IMR-90 (cell line): Measurements from ENCODE around the gene MMP10. TPM values are rescaled to one million over a fixed set of nuclear protein-coding genes. Genes with fewer than 3 reads are reported as not detected.

Experiments
- ATAC-seq: fragments of 200-7000 bp; cut with Tn5 transposase; 2 replicates; pipeline ENCODE4 v1.9.1; 2020; ENCODE audit warnings: low read depth, mild to moderate bottlenecking, moderate library complexity
- BruUV-seq: library from RNA; stranded (reverse); fragments of 400-500 nt; replicated peaks from 2 replicates; lab custom pipeline; 2021; lab: Mats Ljungman, UMichigan
- CTCF ChIA-PET: fragments of 300-600 bp; formaldehyde crosslinking; extraction: SDS; loops from one replicate; lab custom pipeline; 2021; ENCODE audit warnings: antibody characterized with exemption; lab: Yijun Ruan, JAX
- POLR2A ChIA-PET: fragments of 300-600 bp; sonication (Branson Sonifier 250); formaldehyde crosslinking; loops from one replicate; lab custom pipeline; 2022; ENCODE audit warnings: antibody characterized with exemption; ENCODE audit not compliant: unreplicated experiment; lab: Charles Lee
- DNase-seq: peaks from one replicate; pipeline ENCODE4 v3.0.0; 2013
- H2AFZ ChIP-seq: replicated peaks from 2 replicates; pipeline ENCODE3; 2013; ENCODE audit warnings: low read length, mild to moderate bottlenecking; ENCODE audit not compliant: poor library complexity
- H2AK5ac ChIP-seq: 2 replicates; pipeline ENCODE4 v1.6.1; 2013; ENCODE audit warnings: low read depth, low read length, inconsistent platforms
- H2AK9ac ChIP-seq: replicated peaks from 2 replicates; pipeline ENCODE3; 2013; ENCODE audit warnings: mild to moderate bottlenecking, low read depth, low read length, moderate library complexity; ENCODE audit not compliant: poor library complexity
- H2BK120ac ChIP-seq: 2 replicates; pipeline ENCODE4 v1.6.1; 2013; ENCODE audit warnings: low read depth, low read length, inconsistent platforms
- H2BK15ac ChIP-seq: 3 replicates; pipeline ENCODE4 v1.6.1; 2013; ENCODE audit warnings: low read depth, low read length, inconsistent platforms
- H2BK20ac ChIP-seq: 2 replicates; pipeline ENCODE4 v1.6.1; 2013; ENCODE audit warnings: low read depth, mild to moderate bottlenecking, inconsistent platforms, low read length, moderate library complexity
- H2BK5ac ChIP-seq: 2 replicates; pipeline ENCODE4 v1.6.1; 2013; ENCODE audit warnings: mild to moderate bottlenecking, low read depth, low read length, inconsistent platforms; ENCODE audit not compliant: poor library complexity, severe bottlenecking
- H3K14ac ChIP-seq: replicated peaks from 2 replicates; pipeline ENCODE4 v1.6.1; 2013; ENCODE audit warnings: low read depth, low read length, inconsistent platforms
- H3K18ac ChIP-seq: 2 replicates; pipeline ENCODE4 v1.6.1; 2013; ENCODE audit warnings: low read depth, low read length, control low read depth
- H3K23ac ChIP-seq: 2 replicates; pipeline ENCODE4 v1.6.1; 2013; ENCODE audit warnings: low read depth, low read length, inconsistent platforms
- H3K27ac ChIP-seq: 2 replicates; pipeline ENCODE4 v1.5.1; 2013; ENCODE audit warnings: mild to moderate bottlenecking, control low read depth, low read length; ENCODE audit not compliant: insufficient read depth
- H3K27me3 ChIP-seq: 2 replicates; pipeline ENCODE4 v1.6.1; 2013; ENCODE audit warnings: low read length; ENCODE audit not compliant: control insufficient read depth, insufficient read depth
- H3K36me3 ChIP-seq: 2 replicates; pipeline ENCODE4 v1.6.1; 2013; ENCODE audit warnings: low read length, mixed read lengths; ENCODE audit not compliant: control insufficient read depth, insufficient read depth
- H3K4ac ChIP-seq: 2 replicates; pipeline ENCODE4 v1.6.1; 2013; ENCODE audit warnings: low read depth, low read length, inconsistent platforms
- H3K4me1 ChIP-seq: 2 replicates; pipeline ENCODE4 v1.6.1; 2013; ENCODE audit warnings: low read length, mixed read lengths; ENCODE audit not compliant: control insufficient read depth, insufficient read depth
- H3K4me2 ChIP-seq: 2 replicates; pipeline ENCODE4 v1.6.1; 2013; ENCODE audit warnings: low read depth, mild to moderate bottlenecking, control low read depth, low read length, moderate library complexity
- H3K4me3 ChIP-seq: 2 replicates; pipeline ENCODE4 v1.5.1; 2013; ENCODE audit warnings: low read depth, mild to moderate bottlenecking, control low read depth, low read length, moderate library complexity; ENCODE audit not compliant: insufficient read depth
- H3K56ac ChIP-seq: 2 replicates; pipeline ENCODE4 v1.6.1; 2013; ENCODE audit warnings: low read length, inconsistent platforms; ENCODE audit not compliant: insufficient read depth; ENCODE audit errors: extremely low read depth
- H3K79me1 ChIP-seq, 2 experiments: 2 replicates each; pipeline ENCODE4 v1.6.1; 2013; ENCODE audit warnings: low read length in 2 of 2, inconsistent platforms in 1 of 2, low read depth in 1 of 2
- H3K9ac ChIP-seq: 2 replicates; pipeline ENCODE4 v1.6.1; 2013; ENCODE audit warnings: low read depth, low read length, control low read depth
- H3K9me1 ChIP-seq: 2 replicates; pipeline ENCODE4 v1.6.1; 2013; ENCODE audit warnings: low read length, inconsistent platforms; ENCODE audit not compliant: insufficient read depth
- H3K9me3 ChIP-seq: 2 replicates; pipeline ENCODE4 v1.6.1; 2013; ENCODE audit warnings: low read length; ENCODE audit not compliant: control insufficient read depth, insufficient read depth
- H4K20me1 ChIP-seq: 2 replicates; pipeline ENCODE4 v1.6.1; 2013; ENCODE audit warnings: low read length, inconsistent platforms; ENCODE audit not compliant: insufficient read depth
- H4K5ac ChIP-seq: 2 replicates; pipeline ENCODE4 v1.6.1; 2013; ENCODE audit warnings: mild to moderate bottlenecking, low read depth, low read length, control low read depth
- H4K8ac ChIP-seq, 2 experiments: 2 replicates each; pipeline ENCODE4 v1.6.1; 2013; ENCODE audit warnings: low read depth in 2 of 2, low read length in 2 of 2, control low read depth in 1 of 2, inconsistent platforms in 1 of 2
- H4K91ac ChIP-seq: 2 replicates; pipeline ENCODE4 v1.6.1; 2013; ENCODE audit warnings: low read depth, low read length, inconsistent platforms; ENCODE audit not compliant: insufficient read depth
- BHLHE40 ChIP-seq: fragments of 150-350 bp; IDR thresholded peaks from 2 replicates; pipeline ENCODE4 v1.6.1; 2016; ENCODE audit warnings: mild to moderate bottlenecking, low read depth, low read length
- FOS ChIP-seq: fragments of 150-350 bp; IDR thresholded peaks from 2 replicates; pipeline ENCODE4 v1.6.1; 2016; ENCODE audit warnings: low read depth, low read length
- MAFK ChIP-seq: IDR thresholded peaks from 2 replicates; pipeline ENCODE4 v1.6.1; 2012; ENCODE audit warnings: low read depth, low read length, improper control_type of control experiment
- MAZ ChIP-seq: IDR thresholded peaks from 2 replicates; pipeline ENCODE4 v1.6.1; 2012; ENCODE audit warnings: low read depth, mild to moderate bottlenecking, low read length, improper control_type of control experiment, moderate library complexity, borderline replicate concordance
- MXI1 ChIP-seq: IDR thresholded peaks from 2 replicates; pipeline ENCODE4 v1.6.1; 2012; ENCODE audit warnings: low read depth, mild to moderate bottlenecking, low read length, moderate library complexity, borderline replicate concordance
- POLR2A ChIP-seq: IDR thresholded peaks from 2 replicates; pipeline ENCODE4 v1.6.1; 2012; ENCODE audit warnings: mild to moderate bottlenecking, low read depth, low read length
- RCOR1 ChIP-seq: IDR thresholded peaks from 2 replicates; pipeline ENCODE4 v1.6.1; 2012; ENCODE audit warnings: mild to moderate bottlenecking, low read length, improper control_type of control experiment; ENCODE audit not compliant: insufficient replicate concordance
- WGBS, 2 experiments: methylation state at CpG; one replicate each; pipeline versions ENCODE4 v1.1.5 to v1.1.7; 2013; ENCODE audit warnings: missing lambda C conversion rate in 2 of 2; ENCODE audit not compliant: insufficient read length in 1 of 2; ENCODE audit errors: extremely low coverage in 2 of 2; 5-methylcytosine and 5-hydroxymethylcytosine counted together
- dilution Hi-C: fragments of 300-500 bp; cut with HindIII; formaldehyde crosslinking; loops from one replicate; pipeline ENCODE4 v1.14.3; 2018; ENCODE audit warnings: low sequenced_read_pairs; ENCODE audit not compliant: unreplicated experiment
- in situ Hi-C: fragments of 300-500 bp; cut with MboI; formaldehyde crosslinking; loops from 3 replicates; pipeline ENCODE4 v1.14.3; 2019; ENCODE audit warnings: low sequenced_read_pairs, inconsistent platforms, mixed read lengths
- intact Hi-C: fragments of 100-400 bp; cut with micrococcal nuclease; formaldehyde crosslinking; loops from 2 replicates; pipeline ENCODE4 v1.10.0; 2022
- polyA plus RNA-seq, 3 experiments: library from polyadenylated mRNA; depleted of rRNA; stranded (reverse); fragments of >200 nt; gene quantifications; 2 replicates each; pipeline ENCODE4 v1.2.3, GENCODE V29; 2012; ENCODE audit warnings: low replicate concordance in 1 of 3
- total RNA-seq: library from RNA; depleted of rRNA; stranded (reverse); fragments of >200 nt; gene quantifications from 2 replicates; pipeline ENCODE4 v1.2.3, GENCODE V29; 2012
- TF ChIP-seq, protein P1 (sequence below): fragments of 150-350 bp; IDR thresholded peaks from 2 replicates; pipeline ENCODE4 v1.6.1; 2017; ENCODE audit warnings: mild to moderate bottlenecking, antibody characterized with exemption, low read length, low read depth

Gene MMP10
- total and polyA plus RNA-seq, 2 of the 4 experiments (the other 2 are of a cell fraction): not detected

DNA sequence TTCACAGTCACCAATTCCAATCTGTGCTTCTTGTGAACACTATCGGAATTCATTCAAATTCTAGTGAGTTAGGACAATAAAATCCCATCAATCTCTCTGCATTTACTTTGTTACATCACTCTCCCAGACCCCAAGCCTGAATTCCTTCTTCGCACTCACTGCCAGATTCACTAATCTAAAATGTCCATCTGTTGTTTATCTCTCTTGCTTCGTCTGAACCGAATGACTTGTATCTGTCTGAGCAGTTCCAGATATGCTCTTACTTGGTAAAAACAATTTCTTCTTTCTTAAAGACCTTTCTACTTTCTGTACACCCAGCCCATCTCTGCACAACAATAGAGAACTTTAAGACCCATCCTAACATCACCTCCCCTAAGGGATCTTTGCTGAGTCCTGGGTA, 7.0 kb downstream of the MMP10 start:
- H3K9me3 ChIP-seq: no peaks in the 10 kb centered on the region
- no peak overlapping the region for H3K4me2 ChIP-seq
- H2BK15ac ChIP-seq: no peak overlapping the region
- no peak overlapping the region for H4K91ac ChIP-seq
- no peak overlapping the region for H3K14ac ChIP-seq
- H3K4me1 ChIP-seq: no peaks in the 10 kb centered on the region
- intact Hi-C loops (no loop called here), in situ Hi-C loops (no loop called here), dilution Hi-C loops (no loop called here)
- H3K27ac ChIP-seq: no peak overlapping the region
- no peak overlapping the region for H3K18ac ChIP-seq
- no peak overlapping the region for H2BK5ac ChIP-seq
- H3K23ac ChIP-seq: no peak overlapping the region
- 41% methylated on average over 4 of the region's 4 CpGs; no CpG with 5 or more reads in 1 of the 2 experiments for WGBS, 2 experiments
- H4K20me1 ChIP-seq: no peaks in the 10 kb centered on the region
- H2AK5ac ChIP-seq: no peak overlapping the region
- H2AFZ ChIP-seq: no peak overlapping the region
- TF ChIP-seq MXI1 (no peak), MAZ (no peak), RCOR1 (no peak), FOS (no peak), MAFK (no peak), POLR2A (no peak), BHLHE40 (no peak)
- TF ChIP-seq, protein P1, sequence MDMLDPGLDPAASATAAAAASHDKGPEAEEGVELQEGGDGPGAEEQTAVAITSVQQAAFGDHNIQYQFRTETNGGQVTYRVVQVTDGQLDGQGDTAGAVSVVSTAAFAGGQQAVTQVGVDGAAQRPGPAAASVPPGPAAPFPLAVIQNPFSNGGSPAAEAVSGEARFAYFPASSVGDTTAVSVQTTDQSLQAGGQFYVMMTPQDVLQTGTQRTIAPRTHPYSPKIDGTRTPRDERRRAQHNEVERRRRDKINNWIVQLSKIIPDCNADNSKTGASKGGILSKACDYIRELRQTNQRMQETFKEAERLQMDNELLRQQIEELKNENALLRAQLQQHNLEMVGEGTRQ: no peak
- no peak overlapping the region for H2BK120ac ChIP-seq
- ChIA-PET CTCF (no interaction called here), POLR2A (no interaction called here)
- no peak overlapping the region for H4K8ac ChIP-seq
- no peak overlapping the region for H2AK9ac ChIP-seq
- no peak overlapping the region for H2BK20ac ChIP-seq
- no peaks in the 10 kb centered on the region for H3K79me1 ChIP-seq
- H3K4ac ChIP-seq: peak overlapping the region; percentile 48; the same call in 1 of the 2 replicates
- no peak overlapping the region for H3K4me3 ChIP-seq
- H3K9me1 ChIP-seq: peaks cover 2% of the 10 kb centered on the region; the same call in 1 of the 2 replicates
- no peak overlapping the region for H3K56ac ChIP-seq
- no peak overlapping the region for H3K9ac ChIP-seq
- ATAC-seq: no peak
- no peak for DNase-seq
- no peak overlapping the region for H4K5ac ChIP-seq
- no TSS peak for BruUV-seq
- no peaks in the 10 kb centered on the region for H3K27me3 ChIP-seq
- no peaks in the 10 kb centered on the region for H3K36me3 ChIP-seq
